Tibial nerve (tissue), 3 donors: ENCODE results near the gene TPM1.

Source experiments
- POLR2A ChIP-seq, 2 donors: fragments of 450-650 bp; IDR thresholded peaks; one replicate each; pipeline ENCODE4 v1.6.1; 2017; ENCODE audit warnings: antibody characterized with exemption in 2 of 2, mild to moderate bottlenecking in 2 of 2, moderate library complexity in 2 of 2
- TF ChIP-seq, protein P1 (sequence below), 5 experiments: fragments of 200-600 bp in 3 of 5; fragments of 450-650 bp in 2 of 5; sonication (generic) in 3 of 5; IDR thresholded peaks; one replicate each; pipeline ENCODE4 v1.5.1; 2016 to 2019; ENCODE audit warnings: antibody characterized with exemption in 5 of 5, mild to moderate bottlenecking in 3 of 5, moderate library complexity in 2 of 5

DNA sequence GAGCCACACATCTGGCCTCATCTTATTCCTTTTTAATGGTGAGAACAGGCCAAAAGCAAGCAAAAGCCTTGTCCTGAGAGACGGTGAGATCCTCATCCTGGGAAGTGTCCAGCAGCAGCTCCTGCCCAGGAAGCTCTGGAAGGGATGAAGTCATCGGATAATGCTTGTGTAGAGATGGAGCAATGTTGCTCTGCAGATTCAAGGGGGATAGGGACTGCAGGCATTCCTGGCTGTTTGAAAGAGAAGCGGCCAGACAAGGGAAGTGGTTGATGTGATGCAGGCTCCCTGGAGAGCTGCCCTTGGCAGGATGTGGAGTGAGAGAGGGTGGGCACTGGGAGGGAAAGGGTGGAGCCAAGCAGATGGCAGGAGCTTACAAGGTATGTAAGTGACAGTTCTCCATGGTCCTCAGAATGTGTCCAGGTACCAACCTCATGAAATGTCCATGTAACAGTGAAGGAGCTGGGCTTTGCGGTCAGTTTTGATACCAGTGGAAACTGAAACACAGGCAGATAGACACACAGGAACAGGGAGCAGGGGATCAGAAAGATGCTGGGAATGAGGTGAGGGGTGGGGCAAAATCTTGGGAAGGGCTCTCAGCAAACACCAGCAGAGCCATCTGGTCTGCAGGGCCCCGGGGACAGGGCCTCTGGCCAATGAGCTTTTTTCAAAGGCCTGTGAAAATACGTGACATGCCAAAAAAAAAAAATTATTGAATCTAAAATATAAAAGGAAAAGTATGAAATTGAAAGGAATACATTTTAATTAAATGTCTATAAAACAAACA is 46.9 kb downstream of the TPM1 start:
- TF ChIP-seq, protein P1, sequence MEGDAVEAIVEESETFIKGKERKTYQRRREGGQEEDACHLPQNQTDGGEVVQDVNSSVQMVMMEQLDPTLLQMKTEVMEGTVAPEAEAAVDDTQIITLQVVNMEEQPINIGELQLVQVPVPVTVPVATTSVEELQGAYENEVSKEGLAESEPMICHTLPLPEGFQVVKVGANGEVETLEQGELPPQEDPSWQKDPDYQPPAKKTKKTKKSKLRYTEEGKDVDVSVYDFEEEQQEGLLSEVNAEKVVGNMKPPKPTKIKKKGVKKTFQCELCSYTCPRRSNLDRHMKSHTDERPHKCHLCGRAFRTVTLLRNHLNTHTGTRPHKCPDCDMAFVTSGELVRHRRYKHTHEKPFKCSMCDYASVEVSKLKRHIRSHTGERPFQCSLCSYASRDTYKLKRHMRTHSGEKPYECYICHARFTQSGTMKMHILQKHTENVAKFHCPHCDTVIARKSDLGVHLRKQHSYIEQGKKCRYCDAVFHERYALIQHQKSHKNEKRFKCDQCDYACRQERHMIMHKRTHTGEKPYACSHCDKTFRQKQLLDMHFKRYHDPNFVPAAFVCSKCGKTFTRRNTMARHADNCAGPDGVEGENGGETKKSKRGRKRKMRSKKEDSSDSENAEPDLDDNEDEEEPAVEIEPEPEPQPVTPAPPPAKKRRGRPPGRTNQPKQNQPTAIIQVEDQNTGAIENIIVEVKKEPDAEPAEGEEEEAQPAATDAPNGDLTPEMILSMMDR (IDR thresholded peaks at IDR 0.05) = no peak
- no peak for TF ChIP-seq POLR2A (IDR thresholded peaks at IDR 0.05)
